HL-60/S4 treated with phorbol 12-myristate 13-acetate at 8.2 ng/mL for 4 days and 3 days (cell line): Measurements from ENCODE around the gene PLXNA4.

Experiments used
- in situ Hi-C: fragments of 300-500 bp; cut with MboI; formaldehyde crosslinking; loops from 2 replicates; pipeline ENCODE4 v1.15.0; 2022; ENCODE audit warnings: low sequenced_read_pairs

Gene PLXNA4

DNA sequence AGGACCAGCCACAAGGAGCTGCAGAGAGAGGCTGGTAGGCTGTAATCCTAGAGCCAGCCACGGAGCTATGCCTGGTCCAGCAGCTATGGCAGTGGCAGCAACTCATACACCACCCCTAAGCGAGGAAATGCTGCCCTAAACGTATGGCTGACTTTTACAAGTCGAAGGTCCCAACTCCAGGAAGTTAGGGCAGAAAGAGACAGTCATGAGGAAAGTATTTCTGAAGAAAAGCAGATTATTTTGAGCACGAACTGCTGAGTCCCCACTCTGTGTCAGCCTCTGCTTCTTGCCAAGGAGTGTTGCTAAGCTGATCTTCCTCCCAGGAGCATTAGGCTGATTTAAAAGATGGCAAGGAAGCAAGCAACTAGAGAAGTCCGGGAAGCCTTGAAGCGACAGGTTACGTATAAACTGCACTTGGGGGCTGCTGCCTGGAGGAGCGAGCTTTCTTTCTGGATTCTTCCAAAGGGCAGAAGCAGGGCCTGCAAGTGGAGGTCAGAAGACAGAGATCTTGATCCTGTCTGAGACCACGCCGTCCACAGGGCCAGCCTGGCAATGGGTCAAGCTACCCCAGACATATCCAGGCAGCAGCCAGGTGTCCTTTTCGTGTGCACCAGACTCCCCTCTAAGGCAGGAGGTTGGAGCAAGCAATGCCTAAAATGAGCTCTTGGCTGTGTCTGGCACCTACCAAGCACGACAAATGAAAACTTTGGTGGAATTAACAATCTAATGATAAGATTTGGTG, 39.4 kb downstream of the PLXNA4 start:
- in situ Hi-C loops, result no loop called here

- in situ Hi-C loops, result no loop called here
Measured at GRCh38 chr7:132533916-132534315, 42.4 kb downstream of the PLXNA4 start.

DNA sequence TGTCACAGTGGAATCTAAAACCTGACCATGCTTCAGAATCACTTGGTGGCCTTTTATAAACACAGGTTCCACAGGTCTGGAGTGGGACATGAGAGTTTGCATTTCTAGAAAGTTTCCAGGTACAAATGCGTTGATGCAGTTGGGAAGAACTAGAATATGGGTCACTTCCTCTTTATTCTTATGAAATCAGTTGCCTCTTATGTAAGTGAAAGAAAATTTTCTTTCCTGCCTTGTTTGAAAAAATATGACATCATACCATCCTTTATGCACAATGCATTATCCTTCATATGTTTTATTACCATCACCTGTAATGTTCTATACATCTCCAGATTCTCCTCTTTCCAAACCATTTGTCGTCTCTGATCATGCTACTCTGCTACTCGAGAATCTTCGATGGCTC, 44.0 kb downstream of the PLXNA4 start:
- in situ Hi-C loops, result no loop called here

GRCh38 chr7:132531562-132531961, 44.7 kb downstream of the PLXNA4 start:
- in situ Hi-C loops, result no loop called here

- in situ Hi-C loops, result no loop called here
Measured at GRCh38 chr7:132528695-132529094, 47.6 kb downstream of the PLXNA4 start.

DNA sequence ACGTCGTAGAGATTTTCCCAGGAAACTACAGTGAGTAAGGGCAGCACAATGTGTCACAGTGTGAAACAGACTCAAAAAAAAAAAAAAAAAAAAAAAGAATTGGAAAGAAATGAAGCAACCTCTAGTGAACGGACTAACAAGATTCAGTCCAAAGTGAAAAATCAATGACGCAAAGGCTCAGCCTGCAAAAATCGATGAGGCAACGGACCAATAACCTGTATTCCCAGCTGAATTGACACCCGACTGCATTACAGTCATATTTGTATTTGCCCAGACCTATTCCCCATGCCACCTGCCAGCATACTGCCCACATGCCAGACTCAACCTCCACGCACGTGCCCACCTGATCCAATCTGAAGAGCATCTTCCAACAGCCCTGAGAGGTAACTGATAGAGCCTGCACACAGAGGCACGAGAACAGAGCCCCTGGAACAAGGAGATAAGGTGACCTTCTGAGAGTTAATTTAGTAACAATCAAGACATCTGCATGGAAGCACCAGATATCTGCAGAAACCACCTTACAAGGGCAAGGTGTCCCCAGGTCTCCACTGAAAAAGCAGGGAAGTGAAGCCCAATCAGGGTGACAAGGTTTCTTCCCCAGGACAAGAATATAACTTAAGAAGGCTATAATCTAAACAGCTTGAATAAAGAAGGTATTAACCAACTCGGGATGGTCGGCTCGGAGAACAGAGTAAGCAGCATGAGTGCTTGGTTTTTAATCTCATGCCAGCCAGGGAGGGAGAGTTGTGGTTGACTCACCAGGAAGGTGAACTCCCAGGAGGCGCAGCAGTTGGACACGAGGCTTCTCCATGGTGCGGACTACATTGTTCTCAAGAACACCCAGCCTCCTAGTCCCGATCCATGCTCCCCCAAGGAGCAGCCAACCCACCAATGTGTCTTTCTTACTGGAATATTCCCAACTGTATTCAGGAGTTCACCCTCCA, 48.5 kb downstream of the PLXNA4 start:
- in situ Hi-C loops, result no loop called here

DNA sequence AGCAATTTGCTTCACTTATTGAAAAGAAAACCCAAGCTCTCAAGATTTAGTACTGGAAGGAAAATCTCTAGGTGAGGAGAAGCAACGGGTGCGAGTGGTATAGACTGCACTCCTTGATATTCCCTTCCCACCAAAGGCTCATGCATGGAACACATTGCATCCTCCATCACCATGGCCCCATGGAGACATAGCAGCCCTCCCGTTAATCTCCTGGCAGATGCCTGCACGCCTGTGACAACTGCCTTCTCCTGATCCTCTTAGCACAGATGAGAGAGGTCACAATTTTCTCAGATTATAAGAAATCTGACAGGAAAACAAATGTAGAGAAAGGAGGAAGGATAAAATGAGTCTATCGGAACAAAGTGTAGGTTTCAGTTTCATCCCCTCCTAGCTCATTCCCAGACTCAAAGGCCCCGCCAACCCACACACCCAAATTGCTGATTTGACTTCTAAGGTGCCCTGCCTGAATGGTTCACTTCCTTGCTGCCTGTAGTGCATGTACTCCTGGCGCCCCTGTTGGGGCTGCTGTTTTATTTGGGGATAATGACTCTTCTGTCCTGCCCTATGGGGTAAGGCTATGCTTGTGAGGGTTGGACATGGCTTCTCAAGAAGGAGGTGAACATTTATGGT, 50.0 kb downstream of the PLXNA4 start:
- in situ Hi-C loops, result no loop called here

- in situ Hi-C loops, result no loop called here
Measured at GRCh38 chr7:132521423-132521822, 54.8 kb downstream of the PLXNA4 start.

DNA sequence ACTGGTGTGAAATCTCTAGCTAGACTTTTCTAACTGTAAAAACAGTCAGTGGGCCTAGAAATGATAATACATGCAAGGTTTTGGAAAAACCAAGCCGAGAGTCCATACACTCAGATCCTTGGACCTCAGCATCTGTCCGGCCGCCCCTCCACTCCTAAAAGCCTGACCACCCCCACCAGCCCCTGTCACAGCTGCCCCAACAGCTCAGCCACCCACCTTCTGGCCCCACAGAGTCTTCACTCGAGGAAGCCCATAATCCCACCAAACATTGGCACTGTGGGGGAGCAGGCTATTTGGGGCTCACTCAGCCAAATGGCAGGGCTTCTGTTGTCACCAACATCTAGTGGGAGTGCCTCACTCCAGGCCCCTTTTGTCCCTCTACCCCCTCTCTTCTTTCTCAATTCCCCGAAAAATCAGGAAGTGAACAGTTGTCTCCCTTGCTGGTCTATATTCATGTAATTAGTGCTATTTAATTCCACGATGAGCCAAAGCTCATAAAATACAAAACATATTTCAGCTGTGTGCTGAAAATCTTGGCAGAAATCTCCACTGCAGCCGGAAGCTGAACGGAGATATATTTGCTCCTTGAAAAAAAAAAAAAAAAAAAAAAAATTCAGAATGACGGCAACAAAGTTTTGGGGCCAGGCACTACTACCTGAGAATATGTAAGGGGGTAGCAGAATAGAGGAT, 55.5 kb downstream of the PLXNA4 start:
- in situ Hi-C loops, result no loop called here

DNA sequence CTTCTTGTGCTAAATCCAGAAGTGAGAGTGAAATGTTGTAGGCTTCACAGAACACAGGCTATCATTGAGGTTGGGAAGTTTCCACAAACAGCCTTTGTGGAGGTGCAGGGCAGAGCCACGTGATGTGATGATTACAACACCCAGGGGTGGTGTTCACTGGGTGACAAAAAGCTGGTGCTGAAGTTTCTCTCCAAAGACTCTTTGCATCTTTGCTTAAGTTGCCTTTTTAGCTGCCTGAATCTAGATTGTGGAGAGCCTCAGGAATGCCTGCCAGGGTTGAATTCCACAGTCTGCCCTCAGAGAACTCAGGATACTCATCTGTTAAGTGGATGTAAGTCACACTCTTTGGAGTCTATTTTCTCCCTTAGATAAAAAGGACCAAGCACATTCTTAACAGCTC, 56.3 kb downstream of the PLXNA4 start:
- in situ Hi-C loops, result no loop called here

DNA sequence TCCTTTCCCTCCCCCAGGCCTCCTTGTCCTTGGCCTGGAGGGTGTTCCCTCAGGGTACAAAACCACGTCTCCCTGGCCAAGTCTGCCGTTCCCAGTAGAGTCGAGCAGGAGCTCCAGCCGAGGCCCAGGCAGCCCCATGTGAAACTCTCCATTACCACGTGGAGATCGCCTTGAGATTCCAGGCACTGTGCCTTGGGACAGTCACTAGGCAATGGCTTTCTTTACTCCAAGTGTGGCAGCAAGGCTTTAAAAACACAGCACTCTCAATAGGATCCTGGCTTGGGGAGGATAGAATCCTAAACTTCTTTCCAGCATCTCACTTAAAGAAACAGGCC, 57.5 kb downstream of the PLXNA4 start:
- in situ Hi-C loops, result no loop called here

DNA sequence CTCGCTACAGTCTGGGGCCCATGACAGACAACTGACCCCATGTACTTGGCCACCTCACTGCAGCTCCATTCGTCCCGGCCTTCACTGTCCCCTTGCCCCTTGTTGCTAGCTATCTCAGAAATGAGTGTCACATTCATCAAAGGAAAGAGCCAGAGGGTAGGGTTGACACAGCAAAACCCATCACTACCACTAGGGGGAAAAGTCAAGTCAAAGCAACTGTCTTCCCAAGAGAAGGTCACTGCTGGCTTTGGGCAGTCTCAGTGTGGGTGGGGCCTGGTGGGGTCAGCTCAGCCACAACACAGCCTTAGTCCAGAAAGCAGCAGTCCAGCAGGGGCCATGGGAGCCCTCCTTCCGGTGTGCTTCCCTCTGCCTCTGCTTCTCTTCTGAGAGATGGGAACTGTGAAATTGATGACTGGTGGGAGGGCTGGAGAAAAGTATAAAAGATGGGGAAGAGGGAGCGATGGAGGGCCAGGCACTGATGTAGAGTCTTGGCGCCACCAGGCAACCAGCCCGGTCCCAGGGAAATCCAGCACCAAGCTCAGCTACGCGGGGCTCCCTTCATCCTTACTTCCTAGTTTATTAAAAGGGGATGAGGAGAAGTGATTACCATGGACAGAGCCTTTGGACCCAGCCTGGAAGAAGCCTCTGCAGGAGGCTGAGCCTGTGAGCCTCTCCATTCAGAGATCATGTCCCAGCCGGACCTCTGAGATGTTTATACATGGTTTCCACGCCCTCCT, 58.0 kb downstream of the PLXNA4 start:
- in situ Hi-C loops, result no loop called here

- in situ Hi-C loops, result no loop called here
Measured at GRCh38 chr7:132516042-132516840, 60.0 kb downstream of the PLXNA4 start.

DNA sequence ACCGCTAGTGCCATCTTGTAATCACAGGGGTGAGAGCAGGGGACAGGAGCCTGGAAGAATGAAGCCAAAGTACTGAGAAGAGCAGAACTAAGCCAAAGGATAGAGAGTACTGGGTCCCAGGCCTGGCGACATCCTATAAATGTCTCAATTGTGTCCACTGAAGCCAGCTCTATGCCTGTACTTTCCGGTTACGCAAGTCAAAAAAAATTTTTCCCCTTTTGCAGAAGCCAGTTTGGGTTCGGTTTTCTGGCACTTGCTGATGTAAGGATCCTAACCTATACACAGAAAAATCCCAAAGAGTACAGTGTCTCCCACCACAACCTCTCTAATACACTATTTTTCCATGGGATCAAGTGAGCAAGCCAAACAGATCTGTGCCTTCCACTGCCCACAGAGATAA, 61.1 kb downstream of the PLXNA4 start:
- in situ Hi-C loops, result no loop called here

GRCh38 chr7:132514430-132514829, 61.8 kb downstream of the PLXNA4 start:
- in situ Hi-C loops, result no loop called here

DNA sequence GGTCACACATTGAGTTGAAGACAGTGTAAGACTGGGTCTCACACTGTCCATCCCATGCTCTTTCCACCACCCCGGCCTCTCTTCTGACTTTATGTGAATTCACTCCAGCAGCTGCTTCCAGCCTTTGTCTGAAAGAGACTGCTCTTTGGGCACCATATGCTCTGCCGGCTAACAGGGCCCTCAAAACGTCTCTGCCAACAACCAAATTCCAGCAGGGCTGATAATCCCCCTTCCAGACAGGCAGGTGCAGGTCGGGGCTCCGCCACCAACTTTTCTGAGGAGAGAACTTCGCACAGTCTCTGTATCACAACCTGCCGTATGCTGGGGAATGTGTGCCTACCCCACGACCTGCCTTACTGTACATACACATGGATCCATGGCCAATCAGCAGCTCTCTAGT, 64.3 kb downstream of the PLXNA4 start:
- in situ Hi-C loops, result no loop called here

DNA sequence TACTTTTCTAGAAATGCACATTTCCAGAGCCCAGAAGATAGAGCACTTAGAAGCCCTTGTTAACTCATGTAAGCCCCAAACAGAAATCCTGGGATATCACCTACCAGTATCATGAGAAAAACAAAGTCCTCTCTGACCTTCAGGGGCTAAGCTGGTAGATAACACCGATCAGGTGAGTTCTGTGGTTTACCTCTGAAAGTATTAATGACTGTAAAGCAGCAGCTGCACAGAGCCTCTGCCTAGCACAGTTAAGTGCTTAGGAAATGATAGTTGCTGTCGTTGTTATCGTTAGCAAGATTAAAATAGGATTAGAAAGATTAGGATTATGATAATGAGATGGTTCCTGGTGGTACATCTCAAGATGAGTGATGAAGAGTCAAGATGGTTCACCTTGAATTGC, 64.9 kb downstream of the PLXNA4 start:
- in situ Hi-C loops, result no loop called here

- in situ Hi-C loops, result no loop called here
Measured at GRCh38 chr7:132509643-132510042, 66.6 kb downstream of the PLXNA4 start.

- in situ Hi-C loops, result no loop called here
Measured at GRCh38 chr7:132508724-132509353, 67.4 kb downstream of the PLXNA4 start.
